GM18858 (cell line): ENCODE data around the gene PFDN1.

Experiments
- ATAC-seq: cut with Tn5 transposase; IDR thresholded peaks from one replicate; pipeline ENCODE4 v1.9.1; 2021; ENCODE audit not compliant: unreplicated experiment

The PFDN1 gene

DNA sequence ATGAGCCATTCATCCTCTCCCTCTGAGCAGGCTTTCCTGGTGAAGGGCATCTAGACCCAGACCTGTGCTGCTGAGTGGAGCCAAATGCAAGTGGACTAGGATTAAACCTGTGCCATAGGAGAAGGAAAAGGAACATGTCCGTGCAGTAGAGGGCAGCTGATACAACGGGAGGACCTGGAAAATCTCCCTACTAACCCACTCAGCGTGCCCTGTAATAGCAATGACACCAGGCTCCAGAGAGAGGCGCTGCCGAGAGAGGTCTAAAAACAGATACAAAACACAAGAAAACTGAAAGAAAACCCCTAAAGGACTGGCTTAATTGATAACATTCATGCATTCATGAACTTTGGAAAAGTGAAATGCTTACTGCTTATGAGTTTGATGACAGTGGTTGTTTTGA lies 60.8 kb downstream of the PFDN1 start:
- ATAC-seq = no peak

GRCh38 chr5:140240987-140241706 lies 61.8 kb downstream of the PFDN1 start:
- no peak for ATAC-seq

DNA sequence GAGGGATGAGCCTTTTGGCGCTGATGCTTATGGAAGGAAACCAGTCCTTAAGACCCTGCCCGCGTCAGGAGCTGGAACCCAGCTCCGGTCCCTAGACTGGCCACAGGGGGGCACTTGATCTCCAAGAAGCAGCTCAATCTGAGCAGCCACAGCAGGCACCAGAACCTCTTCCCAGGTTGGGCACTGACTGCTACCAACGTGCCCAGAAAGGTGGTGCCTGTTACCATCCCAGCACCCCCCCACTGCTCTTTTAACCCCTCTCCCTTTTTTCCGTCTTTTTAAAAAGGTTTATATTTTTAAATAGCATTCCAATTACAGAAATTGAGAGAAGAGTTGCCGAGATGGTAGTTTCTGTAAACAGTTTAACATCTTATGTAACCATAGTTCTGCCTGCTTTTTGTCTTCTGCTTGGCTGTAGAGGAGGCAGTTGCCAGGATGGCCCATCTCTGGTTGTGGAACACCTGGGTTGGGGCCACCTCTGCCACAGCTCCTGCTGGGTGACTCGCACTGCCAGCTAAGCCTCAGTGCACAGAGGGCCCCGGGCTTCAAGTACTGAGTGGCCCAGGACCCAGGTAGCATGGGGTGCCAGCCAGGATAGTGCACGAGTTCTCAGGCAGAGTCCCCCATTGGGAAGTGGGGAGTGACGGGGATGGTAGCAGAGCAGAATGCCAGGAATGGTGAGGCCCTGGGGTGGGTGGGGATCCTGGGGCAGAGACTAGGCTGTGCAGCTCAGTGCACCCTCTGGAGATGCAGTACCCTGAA lies 62.8 kb downstream of the PFDN1 start:
- ATAC-seq = no peak

GRCh38 chr5:140239461-140239860 lies 63.4 kb downstream of the PFDN1 start:
- no peak for ATAC-seq

DNA sequence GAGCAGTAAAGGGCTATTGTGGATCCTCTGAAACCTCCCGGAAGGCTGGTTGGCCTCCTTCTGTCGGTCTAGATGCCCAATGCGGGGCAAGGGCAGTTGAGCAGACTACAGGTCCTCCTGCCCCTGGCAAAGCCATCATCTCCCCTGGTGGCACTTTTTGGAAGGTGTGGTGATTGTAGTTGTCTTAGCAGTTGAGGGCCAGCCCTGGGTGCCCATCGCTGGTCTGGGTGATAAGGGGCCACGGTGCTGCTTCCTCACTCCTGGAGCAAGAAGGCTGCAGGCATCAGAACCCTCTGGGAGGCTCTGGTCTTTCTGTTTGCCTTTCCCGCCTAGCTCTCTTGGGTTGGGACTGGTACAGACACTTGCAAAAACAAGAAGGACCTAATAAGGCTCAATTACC lies 64.1 kb downstream of the PFDN1 start:
- ATAC-seq = no peak

DNA sequence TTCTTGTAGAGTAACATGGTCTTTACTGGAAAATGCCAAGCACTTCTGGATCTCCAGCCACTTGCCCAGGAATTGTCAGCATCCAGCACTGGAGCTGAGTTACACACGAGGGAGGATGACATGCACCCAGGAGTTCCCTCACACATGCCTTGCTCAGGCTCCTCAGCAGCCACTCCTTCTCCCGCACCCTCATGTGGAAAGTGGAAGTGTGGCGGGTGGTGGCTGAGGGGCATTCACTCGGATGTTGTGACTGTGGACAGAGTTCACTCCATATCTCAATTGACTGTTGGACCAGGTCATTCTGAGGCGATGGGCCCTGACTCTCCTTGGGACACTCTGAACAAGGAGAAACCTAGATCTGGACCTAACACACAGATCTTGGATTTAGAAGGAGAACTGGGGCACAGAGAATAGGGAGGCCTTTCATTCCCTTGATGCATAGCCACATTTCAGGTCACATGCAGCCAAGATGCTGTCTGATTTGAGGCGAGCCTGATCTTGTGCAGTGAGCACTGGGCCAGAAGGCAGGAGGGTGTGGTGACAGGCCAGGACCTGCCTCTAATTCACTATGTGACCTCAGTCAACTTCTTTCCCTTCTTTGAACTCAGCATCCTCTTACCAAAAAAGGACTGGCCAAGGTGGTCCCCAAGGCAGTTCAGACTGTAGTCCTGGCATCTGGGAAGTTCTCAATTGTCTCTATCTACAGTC lies 65.9 kb downstream of the PFDN1 start:
- ATAC-seq = no peak

DNA sequence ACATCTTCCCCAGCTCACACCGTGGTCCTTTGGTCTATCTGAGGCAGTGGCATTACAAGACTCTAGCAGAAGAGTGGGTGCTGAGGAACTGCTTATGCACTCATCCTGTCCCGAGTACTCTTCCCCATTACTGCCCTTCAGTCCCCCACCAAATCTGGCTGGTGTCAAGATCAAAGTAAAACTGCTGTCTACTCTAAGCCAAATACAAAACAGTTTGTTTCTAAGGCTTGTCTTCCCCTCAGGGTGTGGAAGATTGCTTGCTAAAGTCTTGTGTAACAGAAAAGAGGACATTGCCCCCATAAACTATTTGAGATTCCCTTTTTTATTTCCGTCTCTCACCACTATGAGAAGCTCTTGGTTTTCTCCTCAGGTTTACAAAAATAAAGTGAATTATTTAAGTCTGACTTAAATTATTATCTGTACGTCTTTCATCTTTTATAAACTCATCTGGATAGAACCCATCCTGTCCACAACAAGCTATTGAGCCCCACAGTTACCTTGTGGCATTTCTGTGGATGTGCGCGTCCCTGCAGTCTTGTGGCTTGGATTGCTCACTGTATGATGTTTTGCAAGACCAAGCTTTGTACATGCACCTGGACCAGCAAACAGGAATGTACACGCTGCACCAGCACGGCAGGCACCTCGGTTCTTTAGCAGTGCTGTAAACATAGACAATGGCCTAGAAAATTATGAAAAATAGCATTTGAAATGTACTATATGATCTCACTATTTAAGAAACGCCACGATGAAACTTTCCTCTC lies 66.9 kb downstream of the PFDN1 start:
- no peak for ATAC-seq

- no peak for ATAC-seq
Observed at GRCh38 chr5:140234377-140234989, 68.4 kb downstream of the PFDN1 start.

GRCh38 chr5:140232731-140233130 lies 70.2 kb downstream of the PFDN1 start:
- no peak for ATAC-seq

DNA sequence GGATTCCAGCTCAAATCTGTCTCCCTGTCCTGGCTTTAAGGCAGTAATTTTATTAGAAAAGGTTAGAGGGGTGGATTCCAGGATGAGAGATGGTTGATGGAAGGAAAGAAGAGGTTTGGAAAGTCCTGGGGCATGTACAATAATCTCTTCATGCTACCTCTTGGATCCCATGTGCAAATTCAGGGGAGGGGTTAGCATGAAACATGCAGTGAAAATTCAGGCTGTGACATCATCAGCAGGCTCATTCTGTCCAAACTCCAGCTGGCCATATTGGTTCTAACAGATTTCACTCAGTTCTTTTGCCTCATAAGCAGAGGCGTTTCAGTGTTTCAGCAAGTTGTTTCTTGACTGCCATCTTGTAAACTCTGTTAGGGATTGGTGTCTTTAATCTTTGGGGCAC lies 72.5 kb downstream of the PFDN1 start:
- ATAC-seq = no peak

- no peak for ATAC-seq
Observed at GRCh38 chr5:140228364-140228837, 74.5 kb downstream of the PFDN1 start.

DNA sequence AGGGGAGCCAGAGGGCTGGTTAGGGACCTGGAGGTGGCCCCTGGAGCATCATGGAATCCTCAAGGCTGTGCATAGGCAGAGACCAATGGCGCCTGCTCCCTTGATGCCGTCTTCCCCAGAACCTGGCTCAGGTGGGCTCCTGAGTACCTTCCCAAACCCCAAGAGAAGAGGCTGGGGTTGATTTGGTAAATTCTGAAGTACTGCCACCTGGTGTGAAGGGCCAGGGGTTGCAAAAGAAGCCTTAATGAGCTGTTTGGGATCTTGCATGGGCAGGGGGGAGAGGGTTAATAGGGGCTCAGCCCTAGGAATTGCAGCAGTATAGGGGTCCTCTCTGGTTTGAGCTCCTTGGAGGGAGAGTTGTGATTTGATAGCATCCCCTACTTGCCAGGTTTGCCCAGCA lies 75.9 kb downstream of the PFDN1 start:
- no peak for ATAC-seq

DNA sequence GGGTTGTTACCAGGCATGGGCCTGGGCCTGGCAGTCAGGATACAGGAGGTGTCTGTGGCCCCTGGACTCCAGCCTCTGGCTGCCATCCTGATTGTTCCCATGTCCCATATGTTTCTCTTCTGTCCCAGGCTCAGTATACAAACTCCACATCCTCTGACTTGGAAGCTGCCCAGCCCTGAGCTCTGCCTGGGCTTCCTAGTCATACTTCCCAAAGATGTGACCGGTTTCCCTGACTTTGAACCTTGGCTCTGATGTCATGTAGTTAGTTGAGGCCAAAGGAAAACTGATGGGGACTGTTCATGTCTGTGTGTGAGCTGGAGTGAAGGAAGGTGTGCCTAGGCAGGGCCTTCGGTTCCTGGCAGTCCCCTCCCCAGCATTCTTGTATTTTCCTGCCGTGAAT lies 77.5 kb downstream of the PFDN1 start:
- ATAC-seq = no peak

- ATAC-seq = no peak
Observed at GRCh38 chr5:140224658-140225057, 78.2 kb downstream of the PFDN1 start.

- ATAC-seq = no peak
Observed at GRCh38 chr5:140223567-140223966, 79.3 kb downstream of the PFDN1 start.

DNA sequence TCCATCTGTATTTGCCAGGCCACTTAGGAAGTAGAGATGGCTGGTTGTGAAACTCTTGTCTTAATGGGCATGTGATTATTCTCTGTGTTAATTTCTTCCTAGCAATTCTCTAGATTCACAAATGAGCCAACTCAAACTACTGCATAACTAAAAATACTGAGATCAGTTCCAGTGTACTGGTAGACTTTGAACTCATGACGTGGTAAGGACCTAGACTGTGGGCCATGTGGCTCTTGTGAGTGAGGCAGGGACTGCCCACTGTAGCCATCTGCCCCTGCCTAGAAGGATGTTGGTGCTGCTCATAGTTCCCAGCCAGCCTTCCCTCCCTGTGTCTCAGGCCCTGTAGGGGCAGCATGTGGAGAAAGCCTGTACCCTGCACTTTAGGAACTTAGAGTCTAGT lies 80.5 kb downstream of the PFDN1 start:
- no peak for ATAC-seq

DNA sequence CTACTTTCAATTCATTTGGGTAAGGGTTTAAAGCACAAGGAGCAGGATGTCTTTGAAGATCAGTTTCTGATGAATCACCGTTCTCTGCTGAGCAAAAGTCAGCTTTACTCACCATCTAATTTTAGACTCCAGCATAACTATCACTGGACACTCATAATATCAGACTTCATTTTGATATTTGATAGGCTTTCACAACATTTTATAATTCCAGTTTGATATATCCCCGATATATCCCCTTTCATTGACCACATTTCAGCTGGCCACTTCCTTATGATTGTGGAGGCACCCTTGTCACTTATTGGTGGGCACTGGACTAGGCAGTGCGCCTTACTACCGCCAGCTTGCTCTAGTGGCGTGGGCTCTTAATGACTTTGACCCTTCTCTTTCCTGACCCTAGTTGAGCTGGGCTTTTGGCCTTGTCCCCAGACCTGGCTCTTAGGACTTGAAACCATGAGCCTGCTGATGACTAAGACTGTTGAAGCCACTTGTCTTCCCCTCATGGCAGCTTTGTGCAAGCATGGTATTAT lies 81.1 kb downstream of the PFDN1 start:
- ATAC-seq = peak; percentile 35

DNA sequence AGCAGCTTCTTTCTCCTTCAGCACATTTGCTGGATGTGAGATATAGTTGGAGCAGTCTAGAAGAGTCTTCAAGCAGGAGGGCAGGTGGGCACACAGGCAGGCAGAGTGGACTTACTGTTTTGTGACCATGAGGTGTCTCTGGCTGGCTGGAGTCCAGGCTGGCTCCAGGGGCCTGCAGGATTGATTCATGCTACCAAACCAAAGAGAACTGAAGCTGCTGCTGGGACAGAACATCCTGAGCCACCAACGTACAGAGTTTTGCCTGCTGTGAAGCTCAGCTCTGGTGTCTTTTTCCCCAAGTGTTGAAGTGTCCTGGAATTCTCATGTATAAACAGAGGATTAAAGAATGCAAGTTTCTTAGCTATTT lies 82.2 kb downstream of the PFDN1 start:
- ATAC-seq = no peak

DNA sequence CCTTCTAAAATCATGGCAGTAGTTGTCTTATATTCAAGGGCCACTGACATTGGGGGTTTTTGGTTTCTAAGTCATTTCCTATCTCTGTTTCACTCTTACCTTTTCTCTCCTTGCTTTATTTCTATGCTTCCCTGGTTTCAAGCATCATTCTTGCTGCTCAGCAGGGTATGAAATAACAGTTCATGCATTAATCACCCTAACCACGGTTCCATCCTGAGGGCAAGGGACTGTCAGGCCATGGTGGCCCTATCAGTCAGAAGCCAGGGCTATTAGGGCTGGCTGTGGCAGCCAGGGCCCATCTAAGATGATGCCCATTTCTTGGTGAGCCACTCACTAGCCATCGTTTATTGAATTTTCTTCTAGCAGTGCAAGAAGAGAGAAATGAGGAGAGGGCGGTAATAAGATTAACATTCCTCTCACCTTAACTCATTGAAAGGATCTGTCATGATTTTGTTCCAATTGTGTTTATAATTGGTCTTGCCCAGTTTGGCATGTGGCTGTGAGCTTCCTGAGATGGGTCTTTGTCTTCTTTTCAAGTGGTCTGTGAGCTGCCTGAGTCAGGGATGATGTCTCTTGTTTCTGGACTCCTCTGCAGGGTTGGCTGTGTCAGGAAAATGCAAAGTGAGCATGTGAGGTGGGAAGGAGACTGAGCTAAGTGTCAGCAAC lies 82.7 kb downstream of the PFDN1 start:
- ATAC-seq = peak; percentile 62
